H1 (cell line): ENCODE data around the gene DPF3. TPM values are rescaled to one million over a fixed set of nuclear protein-coding genes. Genes with fewer than 3 reads are reported as not detected.

Source experiments
- CTCF ChIA-PET: fragments of 300-600 bp; sonication (Branson Sonifier 250); formaldehyde crosslinking; loops from one replicate; lab custom pipeline; 2021; ENCODE audit not compliant: partially characterized antibody; lab: Charles Lee
- POLR2A ChIA-PET: fragments of 300-600 bp; sonication (Branson Sonifier 250); formaldehyde crosslinking; loops from one replicate; lab custom pipeline; 2021; ENCODE audit warnings: inconsistent platforms; ENCODE audit not compliant: partially characterized antibody; lab: Charles Lee
- DNase-seq, 2 experiments: peaks; one replicate each; pipeline versions ENCODE4 v3.0.0 to v3.0.0-alpha.2; 2010 to 2022; ENCODE audit warnings: low spot score in 2 of 2, low read depth in 1 of 2, mixed read lengths in 1 of 2
- FAIRE-seq: peaks from 2 replicates; lab custom pipeline; 2011; peaks lifted over from hg19 to GRCh38; lab: Jason Lieb, UNC
- H2AFZ ChIP-seq: 2 replicates; pipeline ENCODE4 v1.8.1; 2012; ENCODE audit warnings: low read length, inconsistent platforms
- H2AK5ac ChIP-seq: 2 replicates; pipeline ENCODE4 v1.6.1; 2013; ENCODE audit warnings: low read depth, low read length
- H2BK120ac ChIP-seq: replicated peaks from 2 replicates; pipeline ENCODE3; 2013; ENCODE audit warnings: low read depth, low read length, inconsistent platforms
- H2BK12ac ChIP-seq: 2 replicates; pipeline ENCODE4 v1.6.1; 2013; ENCODE audit warnings: low read depth, low read length
- H2BK15ac ChIP-seq: 2 replicates; pipeline ENCODE4 v1.6.1; 2013; ENCODE audit warnings: low read length
- H2BK20ac ChIP-seq: 2 replicates; pipeline ENCODE4 v1.6.1; 2013; ENCODE audit warnings: low read length
- H2BK5ac ChIP-seq: 2 replicates; pipeline ENCODE4 v1.6.1; 2013; ENCODE audit warnings: low read depth, low read length
- H3K14ac ChIP-seq: 2 replicates; pipeline ENCODE4 v1.6.1; 2013; ENCODE audit warnings: inconsistent platforms; ENCODE audit not compliant: insufficient read length
- H3K18ac ChIP-seq: 2 replicates; pipeline ENCODE4 v1.6.1; 2013; ENCODE audit warnings: low read length; ENCODE audit errors: extremely low read depth
- H3K23ac ChIP-seq: 2 replicates; pipeline ENCODE4 v1.6.1; 2013; ENCODE audit warnings: inconsistent platforms; ENCODE audit not compliant: insufficient read length
- H3K23me2 ChIP-seq: 2 replicates; pipeline ENCODE4 v1.6.1; 2013; ENCODE audit warnings: low read depth, low read length
- H3K27ac ChIP-seq: 2 replicates; pipeline ENCODE4 v1.6.1; 2011; ENCODE audit warnings: low read depth, low read length, inconsistent platforms
- H3K27me3 ChIP-seq, 4 experiments: replicated peaks in 1 of 4; 1 replicate in 1 of 4; 2 replicates in 3 of 4; pipeline versions ENCODE4 v1.6.1 to v1.8.1; 2011 to 2013; ENCODE audit warnings: low read length in 3 of 4, mild to moderate bottlenecking in 3 of 4, inconsistent platforms in 2 of 4, mixed read lengths in 2 of 4, moderate library complexity in 1 of 4; ENCODE audit not compliant: control insufficient read depth in 3 of 4, insufficient read depth in 3 of 4; ENCODE audit errors: extremely low read depth in 1 of 4
- H3K36me3 ChIP-seq, 4 experiments: 2 replicates each; pipeline versions ENCODE4 v1.6.1 to v1.8.1; 2011 to 2013; ENCODE audit warnings: mild to moderate bottlenecking in 4 of 4, low read length in 3 of 4, moderate library complexity in 2 of 4, control low read depth in 1 of 4, inconsistent platforms in 1 of 4; ENCODE audit not compliant: insufficient read depth in 4 of 4, control insufficient read depth in 2 of 4
- H3K4ac ChIP-seq: replicated peaks from 2 replicates; pipeline ENCODE3; 2013; ENCODE audit warnings: low read length, low read depth, mixed read lengths, inconsistent platforms; ENCODE audit not compliant: insufficient read length
- H3K4me1 ChIP-seq, 4 experiments: replicated peaks in 1 of 4; 1 replicate in 1 of 4; 2 replicates in 3 of 4; pipeline versions ENCODE4 v1.6.1 to v1.8.1; 2011 to 2013; ENCODE audit warnings: low read length in 3 of 4, inconsistent platforms in 2 of 4, mixed read lengths in 1 of 4; ENCODE audit not compliant: insufficient read depth in 4 of 4, control insufficient read depth in 3 of 4
- H3K4me2 ChIP-seq, 2 experiments: 2 replicates each; pipeline versions ENCODE4 v1.6.1 to v1.8.1; 2011 to 2013; ENCODE audit warnings: low read depth in 2 of 2, low read length in 2 of 2, control low read depth in 1 of 2, inconsistent platforms in 1 of 2, mild to moderate bottlenecking in 1 of 2; ENCODE audit not compliant: insufficient read depth in 1 of 2
- H3K4me3 ChIP-seq, 4 experiments: fragments of 200-600, 300-600 bp in 1 of 4; sonication (generic), shearing (Covaris generic), sonication (Bioruptor Twin) in 1 of 4; 2 replicates each; pipeline versions ENCODE4 v1.5.1 to v1.8.1; 2011 to 2016; ENCODE audit warnings: low read length in 4 of 4, low read depth in 3 of 4, control low read depth in 2 of 4, inconsistent platforms in 2 of 4, mild to moderate bottlenecking in 2 of 4, mixed read lengths in 1 of 4, moderate library complexity in 1 of 4; ENCODE audit not compliant: insufficient read depth in 2 of 4; ENCODE audit errors: extremely low read depth in 1 of 4
- H3K56ac ChIP-seq: replicated peaks from 2 replicates; pipeline ENCODE3; 2013; ENCODE audit warnings: low read depth, mild to moderate bottlenecking, mixed read lengths, low read length, inconsistent platforms; ENCODE audit not compliant: insufficient read length
- H3K79me1 ChIP-seq: 2 replicates; pipeline ENCODE4 v1.6.1; 2013; ENCODE audit warnings: low read depth, low read length, control low read depth
- H3K79me2 ChIP-seq, 2 experiments: 2 replicates each; pipeline versions ENCODE4 v1.6.1 to v1.8.1; 2012 to 2013; ENCODE audit warnings: low read length in 2 of 2, mild to moderate bottlenecking in 2 of 2, inconsistent platforms in 1 of 2; ENCODE audit not compliant: insufficient read depth in 2 of 2, control insufficient read depth in 1 of 2
- H3K9ac ChIP-seq, 4 experiments: replicated peaks in 1 of 4; 1 replicate in 1 of 4; 2 replicates in 3 of 4; pipeline versions ENCODE4 v1.6.1 to v1.8.1; 2011 to 2013; ENCODE audit warnings: low read depth in 3 of 4, low read length in 3 of 4, control low read depth in 2 of 4, mild to moderate bottlenecking in 2 of 4, moderate library complexity in 2 of 4, inconsistent platforms in 1 of 4; ENCODE audit errors: extremely low read depth in 1 of 4
- H3K9me3 ChIP-seq, 2 experiments: 2 replicates each; pipeline versions ENCODE4 v1.6.1 to v1.8.1; 2012 to 2013; ENCODE audit warnings: mild to moderate bottlenecking in 2 of 2, moderate library complexity in 2 of 2, control low read depth in 1 of 2, inconsistent platforms in 1 of 2, low read depth in 1 of 2, low read length in 1 of 2, mixed read lengths in 1 of 2; ENCODE audit not compliant: insufficient read depth in 2 of 2
- H4K20me1 ChIP-seq, 2 experiments: replicated peaks in 1 of 2; 2 replicates each; pipeline versions ENCODE3 to v1.8.1; 2011 to 2013; ENCODE audit warnings: inconsistent platforms in 2 of 2, low read length in 2 of 2, mild to moderate bottlenecking in 1 of 2; ENCODE audit not compliant: insufficient read depth in 2 of 2, control insufficient read depth in 1 of 2
- H4K5ac ChIP-seq: 2 replicates; pipeline ENCODE4 v1.6.1; 2013; ENCODE audit warnings: low read length, low read depth, mixed read lengths, inconsistent platforms; ENCODE audit not compliant: insufficient read length
- H4K8ac ChIP-seq: 2 replicates; pipeline ENCODE4 v1.8.0; 2013; ENCODE audit warnings: mild to moderate bottlenecking, moderate library complexity, low read length, inconsistent platforms; ENCODE audit not compliant: insufficient read depth; ENCODE audit errors: extremely low read depth
- H4K91ac ChIP-seq: replicated peaks from 2 replicates; pipeline ENCODE3; 2013; ENCODE audit warnings: low read length, mixed read lengths, inconsistent platforms; ENCODE audit not compliant: insufficient read length
- CTBP2 ChIP-seq: IDR thresholded peaks from 2 replicates; pipeline ENCODE4 v1.7.0; 2011; ENCODE audit warnings: borderline replicate concordance, mild to moderate bottlenecking, moderate library complexity, mixed read lengths, low read length; ENCODE audit not compliant: insufficient read depth, insufficient read length
- EGR1 ChIP-seq: IDR thresholded peaks from 2 replicates; pipeline ENCODE4 v1.6.1; 2011; ENCODE audit warnings: low read depth, low read length, borderline replicate concordance
- EP300 ChIP-seq, 2 experiments: IDR thresholded peaks; 1 replicate in 1 of 2; 2 replicates in 1 of 2; pipeline ENCODE4 v1.6.1; 2011 to 2012; ENCODE audit warnings: low read depth in 2 of 2, low read length in 2 of 2, mild to moderate bottlenecking in 2 of 2, borderline replicate concordance in 1 of 2, inconsistent platforms in 1 of 2, moderate library complexity in 1 of 2
- EZH2 ChIP-seq: fragments of 200-600 bp; sonication (generic); IDR thresholded peaks from 2 replicates; pipeline ENCODE4 v1.7.1; 2012; ENCODE audit warnings: low read depth, mild to moderate bottlenecking, moderate library complexity, low read length, inconsistent platforms; ENCODE audit not compliant: severe bottlenecking
- FOSL1 ChIP-seq: IDR thresholded peaks from 2 replicates; pipeline ENCODE4 v1.6.1; 2011; ENCODE audit warnings: mild to moderate bottlenecking, low read depth, low read length, moderate library complexity; ENCODE audit not compliant: insufficient read depth
- GTF2F1 ChIP-seq: IDR thresholded peaks from 2 replicates; pipeline ENCODE4 v1.6.1; 2012; ENCODE audit warnings: low read depth, low read length, improper control_type of control experiment, borderline replicate concordance
- HDAC6 ChIP-seq: IDR thresholded peaks from one replicate; pipeline ENCODE4 v1.7.1; 2012; ENCODE audit warnings: low read depth, mild to moderate bottlenecking, inconsistent platforms, low read length, moderate library complexity
- KDM5A ChIP-seq: fragments of 200-600 bp; IDR thresholded peaks from 2 replicates; pipeline ENCODE4 v1.7.1; 2012; ENCODE audit warnings: mild to moderate bottlenecking, low read length, inconsistent platforms, mixed read lengths
- RNF2 ChIP-seq: fragments of 200-900, 300-1000 bp; sonication (generic); IDR thresholded peaks from 2 replicates; pipeline ENCODE4 v1.7.1; 2016; ENCODE audit warnings: borderline replicate concordance, low read depth, mild to moderate bottlenecking, antibody characterized with exemption, low read length; ENCODE audit not compliant: poor library complexity, severe bottlenecking; ENCODE audit errors: missing control alignments
- RXRA ChIP-seq: IDR thresholded peaks from 2 replicates; pipeline ENCODE4 v1.6.1; 2011; ENCODE audit warnings: low read depth, mild to moderate bottlenecking, low read length, moderate library complexity; ENCODE audit not compliant: insufficient read depth
- SIRT6 ChIP-seq: IDR thresholded peaks from one replicate; pipeline ENCODE4 v1.7.1; 2012; ENCODE audit warnings: low read length, inconsistent platforms
- TCF12 ChIP-seq: IDR thresholded peaks from 2 replicates; pipeline ENCODE4 v1.6.1; 2011; ENCODE audit warnings: low read depth, mild to moderate bottlenecking, low read length
- WGBS, 2 experiments: shearing (Covaris generic) in 1 of 2; methylation state at CpG; one replicate each; pipeline versions ENCODE4 v1.1.6 to v1.1.7; 2013 to 2015; ENCODE audit warnings: low lambda C conversion rate in 2 of 2, mixed read lengths in 2 of 2, inconsistent platforms in 1 of 2, low coverage in 1 of 2, missing lambda C conversion rate in 1 of 2; ENCODE audit not compliant: insufficient replicate concordance in 2 of 2, insufficient coverage in 1 of 2, insufficient read length in 1 of 2; ENCODE audit errors: extremely low coverage in 1 of 2, missing lambda C conversion rate in 1 of 2; 5-methylcytosine and 5-hydroxymethylcytosine counted together
- polyA plus RNA-seq, 7 experiments: library from polyadenylated mRNA; depleted of rRNA in 3 of 7; stranded (reverse) in 5 of 7; unstranded in 2 of 7; fragments of >200 nt in 5 of 7; fragments of 200-250 nt in 2 of 7; gene quantifications; 1 replicate in 5 of 7; 2 replicates in 1 of 7; 4 replicates in 1 of 7; pipeline versions ENCODE4 v1.2.1 to v1.2.3, GENCODE V29; 2011 to 2013; ENCODE audit warnings: missing spikeins in 2 of 7, mixed read lengths in 2 of 7
- total RNA-seq: library from RNA; stranded (reverse); fragmentation: NEBNext Ultra II Directional; extraction: Animal tissue kit (Norgen Biotek cat#: 25700); gene quantifications from 2 replicates; pipeline ENCODE4 v1.2.1, GENCODE V29; 2021
- TF ChIP-seq, protein P1 (sequence below): IDR thresholded peaks from 2 replicates; pipeline ENCODE4 v1.6.1; 2011; ENCODE audit warnings: low read depth, mild to moderate bottlenecking, low read length; ENCODE audit not compliant: insufficient read depth

The DPF3 gene
- total and polyA plus RNA-seq, 2 of the 8 experiments (the other 6 are each of a cell fraction or from before 2014, with no cell fraction given): 0.19 TPM; not detected in 1

DNA sequence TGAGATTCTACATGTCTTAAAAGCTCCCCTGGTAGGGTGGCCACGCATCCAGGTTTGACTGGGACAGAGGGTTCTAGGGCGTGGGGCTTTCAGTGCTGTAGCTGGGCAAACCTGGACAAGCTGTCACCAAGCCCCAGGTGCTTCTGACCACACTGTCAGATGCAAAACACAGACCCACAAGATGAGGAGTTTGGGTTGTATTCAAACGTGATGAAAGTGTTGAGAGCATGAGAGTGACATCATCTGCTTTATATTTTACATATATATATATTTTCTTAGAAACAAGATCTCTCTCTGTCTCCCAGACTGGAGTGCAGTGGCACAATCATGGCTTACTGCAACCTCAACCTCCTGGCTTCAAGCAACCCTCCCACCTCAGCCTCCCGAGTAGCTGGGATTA is 210.1 kb downstream of the DPF3 start:
- FAIRE-seq (no peak), DNase-seq (no peak)
- Histone ChIP-seq H3K36me3 (no peaks in the 10 kb centered on the region), H3K14ac (no peak overlapping the region), H3K23ac (no peak overlapping the region), H2BK15ac (no peak overlapping the region), H3K4me3 (no peak overlapping the region), H2BK5ac (no peak overlapping the region), H4K8ac (no peak overlapping the region), H2BK120ac (no peak overlapping the region), H3K4me2 (no peak overlapping the region), H3K18ac (no peak overlapping the region), H3K79me1 (no peaks in the 10 kb centered on the region), H3K4ac (no peak overlapping the region), H3K9ac (no peak overlapping the region), H2AK5ac (no peak overlapping the region), H2BK12ac (no peak overlapping the region), H3K9me3 (no peaks in the 10 kb centered on the region), H3K56ac (no peak overlapping the region), H3K23me2 (no peaks in the 10 kb centered on the region), H4K5ac (no peak overlapping the region), H4K20me1 (no peaks in the 10 kb centered on the region), H3K27me3 (no peaks in the 10 kb centered on the region), H3K27ac (no peak overlapping the region), H3K4me1 (peaks cover 0 to 9% (median 2%) of the 10 kb centered on the region in 4 experiments; a peak in 3 of 7 replicates), H4K91ac (no peak overlapping the region), H2BK20ac (no peak overlapping the region), H2AFZ (no peak overlapping the region), H3K79me2 (no peaks in the 10 kb centered on the region)
- POLR2A ChIA-PET: no interaction called here
- no peak for TF ChIP-seq FOSL1
- TF ChIP-seq, protein P1, sequence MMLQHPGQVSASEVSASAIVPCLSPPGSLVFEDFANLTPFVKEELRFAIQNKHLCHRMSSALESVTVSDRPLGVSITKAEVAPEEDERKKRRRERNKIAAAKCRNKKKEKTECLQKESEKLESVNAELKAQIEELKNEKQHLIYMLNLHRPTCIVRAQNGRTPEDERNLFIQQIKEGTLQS: no peak
- no peak for TF ChIP-seq EGR1
- no peak for TF ChIP-seq KDM5A
- no peak for TF ChIP-seq GTF2F1
- no peak for TF ChIP-seq TCF12
- no peak for TF ChIP-seq SIRT6
- TF ChIP-seq EP300 (IDR thresholded peaks at IDR 0.05; ENCODE audit: borderline replicate concordance in 1 of 2, low read depth in 2 of 2, low read length in 2 of 2): no peak
- TF ChIP-seq RXRA: no peak
- TF ChIP-seq EZH2: no peak
- TF ChIP-seq RNF2: no peak
- TF ChIP-seq CTBP2: no peak
- TF ChIP-seq HDAC6: no peak
- 83% methylated on average over 4 of the region's 4 CpGs; no CpG with 5 or more reads in 1 of the 2 experiments for WGBS, 2 experiments
- CTCF ChIA-PET: no interaction called here
